K562 (cell line): ENCODE results near the gene TBATA. TPM values are rescaled to one million over a fixed set of nuclear protein-coding genes. Genes with fewer than 3 reads are reported as not detected.

ENCODE experiments used
- ATAC-seq: fragments of 200-7000 bp; cut with Tn5 transposase; 3 replicates; pipeline ENCODE4 v1.9.1; 2020; ENCODE audit warnings: moderate library complexity
- BruUV-seq: library from RNA; stranded (reverse); fragments of 400-500 nt; replicated peaks from 2 replicates; lab custom pipeline; 2021; lab: Mats Ljungman, UMichigan
- CTCF ChIA-PET: fragments of 300-600 bp; formaldehyde crosslinking; extraction: SDS; loops from one replicate; lab custom pipeline; 2021; ENCODE audit warnings: low intra/inter-chr PET ratio; lab: Yijun Ruan, JAX
- POLR2A ChIA-PET: fragments of 300-600, 350-650 bp; sonication (Branson Sonifier 250); formaldehyde crosslinking; extraction: SDS; loops from one replicate; lab custom pipeline; 2021; ENCODE audit warnings: antibody characterized with exemption, inconsistent platforms; lab: Yijun Ruan, JAX
- DNase-seq, 4 experiments: peaks; one replicate each; pipeline versions ENCODE4 v3.0.0 to v3.0.0-alpha.2; 2011 to 2018; ENCODE audit warnings: low spot score in 3 of 4, mixed read lengths in 3 of 4; ENCODE audit errors: extremely low read depth in 1 of 4
- FAIRE-seq: peaks from 2 replicates; lab custom pipeline; 2011; peaks lifted over from hg19 to GRCh38; lab: Jason Lieb, UNC
- H2AFZ ChIP-seq: 2 replicates; pipeline ENCODE4 v1.6.0; 2011; ENCODE audit warnings: low read depth, low read length, control low read depth, inconsistent platforms
- H3K27ac ChIP-seq: fragments of 200-600 bp; 3 replicates; pipeline ENCODE4 v1.8.0; 2011; ENCODE audit warnings: low read depth, mild to moderate bottlenecking, control low read depth, inconsistent platforms, low read length, moderate library complexity, mixed read lengths; ENCODE audit errors: extremely low read depth
- H3K27me3 ChIP-seq, 2 experiments: fragments of 300-600 bp in 1 of 2; 2 replicates in 1 of 2; 3 replicates in 1 of 2; pipeline versions ENCODE4 v1.6.0 to v1.8.0; 2011; ENCODE audit warnings: inconsistent platforms in 2 of 2, low read length in 2 of 2, mild to moderate bottlenecking in 1 of 2, mixed read lengths in 1 of 2, moderate library complexity in 1 of 2; ENCODE audit not compliant: control insufficient read depth in 2 of 2, insufficient read depth in 2 of 2
- H3K36me3 ChIP-seq: fragments of 300-600 bp; 3 replicates; pipeline ENCODE4 v1.8.0; 2011; ENCODE audit warnings: mild to moderate bottlenecking, low read length, inconsistent platforms; ENCODE audit not compliant: control insufficient read depth, insufficient read depth
- H3K4me1 ChIP-seq, 2 experiments: fragments of 200-600 bp in 1 of 2; replicated peaks in 1 of 2; 2 replicates in 1 of 2; 3 replicates in 1 of 2; pipeline versions ENCODE4 v1.5.1 to v1.8.0; 2011; ENCODE audit warnings: inconsistent platforms in 2 of 2, low read length in 2 of 2, mild to moderate bottlenecking in 1 of 2, mixed read lengths in 1 of 2, moderate library complexity in 1 of 2; ENCODE audit not compliant: control insufficient read depth in 2 of 2, insufficient read depth in 2 of 2
- H3K4me2 ChIP-seq: 2 replicates; pipeline ENCODE4 v1.6.1; 2011; ENCODE audit warnings: low read length, control low read depth, inconsistent platforms, mixed read lengths; ENCODE audit not compliant: insufficient read depth
- H3K4me3 ChIP-seq: fragments of 200-600 bp; sonication (generic), shearing (Covaris generic); 2 replicates; pipeline ENCODE4 v1.5.1; 2016; ENCODE audit warnings: control low read depth, inconsistent platforms
- H3K79me2 ChIP-seq: fragments of 200-600 bp; 3 replicates; pipeline ENCODE4 v1.8.0; 2011; ENCODE audit warnings: low read length, inconsistent platforms; ENCODE audit not compliant: control insufficient read depth, insufficient read depth
- H3K9ac ChIP-seq, 2 experiments: 2 replicates each; pipeline versions ENCODE4 v1.6.0 to v1.6.1; 2011; ENCODE audit warnings: low read depth in 2 of 2, low read length in 2 of 2, control low read depth in 1 of 2, inconsistent platforms in 1 of 2, mild to moderate bottlenecking in 1 of 2, mixed read lengths in 1 of 2; ENCODE audit not compliant: insufficient read depth in 1 of 2
- H3K9me1 ChIP-seq: one replicate; pipeline ENCODE4 v1.6.0; 2011; ENCODE audit warnings: inconsistent platforms, mild to moderate bottlenecking, low read length, moderate library complexity; ENCODE audit not compliant: control insufficient read depth, insufficient read depth
- H3K9me3 ChIP-seq: replicated peaks from 2 replicates; pipeline ENCODE4 v1.5.1; 2011; ENCODE audit warnings: low read depth, low read length, inconsistent platforms; ENCODE audit not compliant: control insufficient read depth, insufficient read depth
- H4K20me1 ChIP-seq: replicated peaks from 2 replicates; pipeline ENCODE4 v1.6.1; 2011; ENCODE audit warnings: low read length, inconsistent platforms, mixed read lengths; ENCODE audit not compliant: control insufficient read depth, insufficient read depth
- CTCF ChIP-seq, 3 experiments: IDR thresholded peaks in 2 of 3; conservative IDR thresholded peaks in 1 of 3; 2 replicates each; pipeline ENCODE4 v1.5.1; 2011 to 2012; ENCODE audit warnings: low read length in 3 of 3, mild to moderate bottlenecking in 3 of 3, control low read depth in 2 of 3, improper control_type of control experiment in 1 of 3, inconsistent platforms in 1 of 3, low read depth in 1 of 3, mixed read lengths in 1 of 3, moderate library complexity in 1 of 3; ENCODE audit not compliant: insufficient read depth in 2 of 3
- REST ChIP-seq, 2 experiments: fragments of 450-650 bp; formaldehyde crosslinking in 1 of 2; IDR thresholded peaks; 2 replicates each; pipeline versions ENCODE4 v1.4.0 to v1.6.1; 2014 to 2020; ENCODE audit warnings: mild to moderate bottlenecking in 2 of 2, borderline replicate concordance in 1 of 2, low read depth in 1 of 2
- WGBS: fragments of 100-300 bp; shearing (Covaris generic); methylation state at CpG from one replicate; pipeline ENCODE4 v1.1.6; 2016; ENCODE audit warnings: low coverage, mixed read lengths; ENCODE audit not compliant: insufficient coverage; ENCODE audit errors: missing lambda C conversion rate; 5-methylcytosine and 5-hydroxymethylcytosine counted together
- in situ Hi-C: fragments of 300-500 bp; cut with MboI; formaldehyde crosslinking; loops from 4 replicates; pipeline ENCODE4 v1.15.0; 2018; ENCODE audit warnings: inconsistent platforms, mixed read lengths
- intact Hi-C: fragments of 100-400 bp; cut with micrococcal nuclease; formaldehyde crosslinking; loops from 2 replicates; pipeline ENCODE4 v1.14.2; 2022
- polyA plus RNA-seq, 8 experiments: library from polyadenylated mRNA; depleted of rRNA in 4 of 8; stranded (reverse) in 5 of 8; unstranded in 3 of 8; fragments of >200 nt; fragmentation: Nextera tagmentation in 2 of 8; fragmentation: Illumina TruSeq in 1 of 8; extraction: Ambion mirVana in 2 of 8; extraction: Trizol in 1 of 8; gene quantifications; 2 replicates each; pipeline versions ENCODE4 v1.2.1 to v1.2.3, GENCODE V29; 2011 to 2014; ENCODE audit warnings: inconsistent platforms in 1 of 8, missing spikeins in 1 of 8
- total RNA-seq, 7 experiments: library from RNA; depleted of rRNA in 6 of 7; stranded (reverse); fragments of >200 nt in 6 of 7; fragmentation: Illumina TruSeq in 2 of 7; extraction: Trizol in 2 of 7; gene quantifications; 2 replicates each; pipeline versions ENCODE4 v1.2.1 to v1.2.3, GENCODE V29; 2011 to 2021; ENCODE audit warnings: low replicate concordance in 1 of 7

Gene TBATA
- total and polyA plus RNA-seq, 9 of the 15 experiments (the other 6 are each of a cell fraction or from before 2014, with no cell fraction given) = not detected

- Histone ChIP-seq H3K79me2 (no peaks in the 10 kb centered on the region), H3K4me3 (no peak overlapping the region), H3K36me3 (peaks cover 50% of the 10 kb centered on the region), H3K27me3 (no peaks in the 10 kb centered on the region), H3K9me1 (no peaks in the 10 kb centered on the region), H3K9ac (peak overlapping the region in 1 of 2 experiments; percentile 59; a peak in 1 of 4 replicates), H3K4me2 (no peak overlapping the region), H4K20me1 (no peaks in the 10 kb centered on the region), H2AFZ (no peak overlapping the region), H3K9me3 (peaks cover 9% of the 10 kb centered on the region), H3K4me1 (peaks cover 20 to 25% of the 10 kb centered on the region in 2 experiments), H3K27ac (no peak overlapping the region)
- DNase-seq (no peak), FAIRE-seq (no peak), ATAC-seq (peak; percentile 20; the same call in 2 of the 3 replicates)
- in situ Hi-C loops (loop anchor here (5.0 kb wide), 1 partner anchor 209 kb away; no protein-coding TSS in a partner anchor), intact Hi-C loops (no loop called here)
- WGBS = 78% methylated on average over 7 of the region's 7 CpGs
- ChIA-PET CTCF (interaction anchor here (0.6 to 2.5 kb wide), 3 partner anchors 118 to 211 kb away, joined by 3 to 10 read pairs (median 8); no protein-coding TSS in a partner anchor), POLR2A (interaction anchor here (0.7 to 1.9 kb wide), 4 partner anchors 11 to 116 kb away, joined by 3 to 8 read pairs (median 4); no protein-coding TSS in a partner anchor)
- BruUV-seq = TSS peak; percentile 31
- TF ChIP-seq CTCF (IDR thresholded peaks at IDR 0.05 in 2 of 3, conservative IDR thresholded peaks at IDR 0.05 in 1 of 3; ENCODE audit: insufficient read depth in 2 of 3, low read depth in 1 of 3, low read length in 3 of 3) (peak; percentile 21 to 35 (median 30); a peak in 3 of 6 replicates), REST (IDR thresholded peaks at IDR 0.05; ENCODE audit: borderline replicate concordance) (no peak), REST (CRISPR knock-in tag; IDR thresholded peaks at IDR 0.05; ENCODE audit: low read depth) (no peak)
These were observed 24.1 kb downstream of the TBATA start for GRCh38 chr10:70761031-70761601.
